ENCODE data around the gene AMH.

DNA sequence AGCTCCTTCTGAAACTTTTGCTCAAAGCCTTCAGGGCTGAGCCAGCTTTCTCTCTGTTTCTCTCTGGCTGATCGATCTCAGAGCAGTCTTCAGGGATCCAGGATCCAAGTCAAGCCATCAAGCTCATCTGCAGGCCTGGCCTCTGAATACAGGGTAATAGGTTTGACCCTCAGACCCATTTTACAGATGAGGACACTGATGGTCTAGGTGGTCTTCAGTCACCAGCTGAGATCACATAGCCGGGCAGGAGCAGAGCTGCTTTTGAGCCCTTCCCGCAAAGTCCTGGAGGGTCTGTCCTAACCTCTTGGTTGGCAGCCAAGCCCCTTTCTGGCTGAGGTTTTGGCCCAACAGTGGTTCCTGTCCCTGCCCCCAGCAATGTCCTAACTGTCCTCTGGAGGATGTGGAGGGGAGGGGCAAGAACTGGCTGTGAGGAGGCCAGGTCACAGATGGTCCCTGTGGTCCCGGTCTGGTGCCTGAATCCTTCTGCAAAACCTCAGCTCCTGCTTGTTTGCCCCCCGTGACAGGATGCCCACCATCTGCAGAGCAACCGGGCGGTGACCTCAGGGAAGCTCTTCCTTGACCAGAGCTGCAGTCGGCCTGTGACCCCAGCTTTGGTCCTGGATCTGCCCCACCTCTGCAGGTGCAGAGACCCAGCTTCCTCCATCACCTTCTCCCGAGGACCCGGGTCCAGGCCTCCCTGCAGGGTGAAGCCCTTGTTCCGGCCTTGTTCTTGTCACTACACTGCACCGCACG is 38.6 kb downstream of the AMH start:
- TF ChIP-seq, protein P1, sequence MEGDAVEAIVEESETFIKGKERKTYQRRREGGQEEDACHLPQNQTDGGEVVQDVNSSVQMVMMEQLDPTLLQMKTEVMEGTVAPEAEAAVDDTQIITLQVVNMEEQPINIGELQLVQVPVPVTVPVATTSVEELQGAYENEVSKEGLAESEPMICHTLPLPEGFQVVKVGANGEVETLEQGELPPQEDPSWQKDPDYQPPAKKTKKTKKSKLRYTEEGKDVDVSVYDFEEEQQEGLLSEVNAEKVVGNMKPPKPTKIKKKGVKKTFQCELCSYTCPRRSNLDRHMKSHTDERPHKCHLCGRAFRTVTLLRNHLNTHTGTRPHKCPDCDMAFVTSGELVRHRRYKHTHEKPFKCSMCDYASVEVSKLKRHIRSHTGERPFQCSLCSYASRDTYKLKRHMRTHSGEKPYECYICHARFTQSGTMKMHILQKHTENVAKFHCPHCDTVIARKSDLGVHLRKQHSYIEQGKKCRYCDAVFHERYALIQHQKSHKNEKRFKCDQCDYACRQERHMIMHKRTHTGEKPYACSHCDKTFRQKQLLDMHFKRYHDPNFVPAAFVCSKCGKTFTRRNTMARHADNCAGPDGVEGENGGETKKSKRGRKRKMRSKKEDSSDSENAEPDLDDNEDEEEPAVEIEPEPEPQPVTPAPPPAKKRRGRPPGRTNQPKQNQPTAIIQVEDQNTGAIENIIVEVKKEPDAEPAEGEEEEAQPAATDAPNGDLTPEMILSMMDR (IDR thresholded peaks at IDR 0.05), result no peak
- TF ChIP-seq POLR2A (IDR thresholded peaks at IDR 0.05), result no peak
